B cell (primary cell): ENCODE data around the gene COBL. TPM values are rescaled to one million over a fixed set of nuclear protein-coding genes. Genes with fewer than 3 reads are reported as not detected.

Experiments used
- ATAC-seq: fragments of 200-7000 bp; cut with Tn5 transposase; one replicate; pipeline ENCODE4 v1.10.0; 2021; ENCODE audit warnings: low read depth, mild to moderate bottlenecking, moderate number of reproducible peaks, moderate library complexity
- CTCF ChIA-PET: fragments of 350-600 bp; sonication (Branson Sonifier 250); formaldehyde crosslinking; loops from one replicate; lab custom pipeline; 2021; ENCODE audit warnings: antibody characterized with exemption, inconsistent platforms; lab: Charles Lee
- POLR2A ChIA-PET: fragments of 350-600 bp; sonication (Branson Sonifier 250); formaldehyde crosslinking; loops from one replicate; lab custom pipeline; 2021; ENCODE audit warnings: antibody characterized with exemption; lab: Charles Lee
- DNase-seq: peaks from one replicate; pipeline ENCODE4 v3.0.0; 2013
- H2AFZ ChIP-seq: 2 replicates; pipeline ENCODE4 v1.6.1; 2012; ENCODE audit warnings: mild to moderate bottlenecking, low read depth, low read length; ENCODE audit not compliant: insufficient read depth, poor library complexity, severe bottlenecking
- H3K27ac ChIP-seq, 2 donors: 1 replicate in 1 of 2; 2 replicates in 1 of 2; pipeline ENCODE4 v1.5.1; 2012 to 2013; ENCODE audit warnings: low read length in 2 of 2, mild to moderate bottlenecking in 2 of 2, moderate library complexity in 1 of 2
- H3K27me3 ChIP-seq, 4 experiments: fragments of 200-600 bp in 1 of 4; sonication (generic) in 1 of 4; replicated peaks in 1 of 4; 1 replicate in 2 of 4; 2 replicates in 2 of 4; pipeline versions ENCODE4 v1.6.1 to v1.7.0; 2013 to 2016; ENCODE audit warnings: low read length in 3 of 4, mild to moderate bottlenecking in 2 of 4, mixed read lengths in 1 of 4, moderate library complexity in 1 of 4; ENCODE audit not compliant: insufficient read depth in 4 of 4, control insufficient read depth in 3 of 4; ENCODE audit errors: control extremely low read depth in 1 of 4
- H3K36me3 ChIP-seq, 2 experiments: replicated peaks in 1 of 2; 1 replicate in 1 of 2; 2 replicates in 1 of 2; pipeline versions ENCODE4 v1.6.1 to v1.7.1; 2013; ENCODE audit warnings: low read length in 1 of 2; ENCODE audit not compliant: insufficient read depth in 2 of 2, control insufficient read depth in 1 of 2; ENCODE audit errors: control extremely low read depth in 1 of 2, extremely low read depth in 1 of 2
- H3K4me1 ChIP-seq, 2 donors: fragments of 200-600 bp in 1 of 2; sonication (generic) in 1 of 2; 1 replicate in 1 of 2; 2 replicates in 1 of 2; pipeline versions ENCODE4 v1.5.1 to v1.6.1; 2013 to 2017; ENCODE audit warnings: low read length in 2 of 2; ENCODE audit not compliant: control insufficient read depth in 2 of 2, insufficient read depth in 2 of 2
- H3K4me2 ChIP-seq: replicated peaks from 2 replicates; pipeline ENCODE3; 2012; ENCODE audit warnings: mild to moderate bottlenecking, low read depth, low read length; ENCODE audit not compliant: poor library complexity, severe bottlenecking
- H3K4me3 ChIP-seq, 5 experiments: fragments of 200-600 bp in 1 of 5; sonication (generic) in 1 of 5; 1 replicate in 3 of 5; 2 replicates in 2 of 5; pipeline versions ENCODE4 v1.5.1 to v1.7.0; 2011 to 2016; ENCODE audit warnings: low read length in 4 of 5, mild to moderate bottlenecking in 4 of 5, low read depth in 2 of 5, control low read depth in 1 of 5, moderate library complexity in 1 of 5; ENCODE audit not compliant: insufficient read depth in 1 of 5; ENCODE audit errors: control extremely low read depth in 1 of 5, extremely low read depth in 1 of 5
- H3K79me2 ChIP-seq: fragments of 200-600 bp; sonication (generic); one replicate; pipeline ENCODE4 v1.6.0; 2016; ENCODE audit warnings: low read length; ENCODE audit not compliant: control insufficient read depth, insufficient read depth
- H3K9ac ChIP-seq: fragments of 200-600 bp; sonication (generic); 2 replicates; pipeline ENCODE4 v1.6.1; 2017; ENCODE audit warnings: mild to moderate bottlenecking, low read length, moderate library complexity
- H3K9me3 ChIP-seq, 3 donors: one replicate each; pipeline versions ENCODE4 v1.6.1 to v1.7.1; 2013; ENCODE audit warnings: low read length in 2 of 3; ENCODE audit not compliant: control insufficient read depth in 2 of 3, insufficient read depth in 1 of 3; ENCODE audit errors: control extremely low read depth in 1 of 3
- H4K20me1 ChIP-seq: 2 replicates; pipeline ENCODE4 v1.6.0; 2012; ENCODE audit warnings: mild to moderate bottlenecking, low read length; ENCODE audit not compliant: insufficient read depth, control insufficient read depth, poor library complexity, severe bottlenecking
- H3K27ac Mint-ChIP-seq: one replicate; pipeline ENCODE4 v1.8.0; 2021; ENCODE audit warnings: mixed read lengths
- H3K27me3 Mint-ChIP-seq: one replicate; pipeline ENCODE4 v1.8.0; 2021; ENCODE audit warnings: mixed read lengths
- H3K4me1 Mint-ChIP-seq: one replicate; pipeline ENCODE4 v1.8.0; 2021; ENCODE audit warnings: mixed read lengths
- H3K4me3 Mint-ChIP-seq: one replicate; pipeline ENCODE4 v1.8.0; 2021; ENCODE audit warnings: mixed read lengths
- H3K9me3 Mint-ChIP-seq: one replicate; pipeline ENCODE4 v1.8.0; 2022; ENCODE audit warnings: mixed read lengths; ENCODE audit not compliant: insufficient read depth
- CTCF ChIP-seq: fragments of 200-600 bp; IDR thresholded peaks from one replicate; pipeline ENCODE4 v1.8.0; 2022; ENCODE audit warnings: antibody characterized with exemption, mild to moderate bottlenecking
- EZH2 ChIP-seq: IDR thresholded peaks from 2 replicates; pipeline ENCODE4 v1.6.1; 2012; ENCODE audit warnings: borderline replicate concordance, low read depth, mild to moderate bottlenecking, moderate library complexity, low read length; ENCODE audit not compliant: insufficient read depth, poor library complexity, severe bottlenecking
- WGBS: methylation state at CpG from one replicate; pipeline ENCODE4 v1.1.5; 2013; ENCODE audit warnings: missing lambda C conversion rate; ENCODE audit not compliant: insufficient coverage; 5-methylcytosine and 5-hydroxymethylcytosine counted together
- intact Hi-C: fragments of 100-400 bp; cut with micrococcal nuclease; formaldehyde crosslinking; loops from one replicate; pipeline ENCODE4 v1.10.0; 2022
- polyA plus RNA-seq: library from polyadenylated mRNA; depleted of rRNA; stranded (reverse); fragments of >200 nt; gene quantifications from 2 replicates; pipeline ENCODE4 v1.2.3, GENCODE V29; 2012
- total RNA-seq, 2 donors: library from RNA; stranded (reverse); fragments of 120-200 nt in 1 of 2; gene quantifications; 1 replicate in 1 of 2; 2 replicates in 1 of 2; pipeline versions ENCODE4 v1.2.3 to v1.2.4, GENCODE V29; 2013 to 2022

COBL gene
- total and polyA plus RNA-seq, 2 donors (not counting 1 experiment from before 2014, with no cell fraction given), result not detected

GRCh38 chr7:51058764-51059163 is 257.8 kb downstream of the COBL start:
- Histone ChIP-seq H3K4me3 (no peak overlapping the region), H3K9ac (no peak overlapping the region), H3K27me3 (no peaks in the 10 kb centered on the region), H4K20me1 (no peaks in the 10 kb centered on the region), H2AFZ (no peak overlapping the region), H3K27ac (no peak overlapping the region), H3K4me1 (no peaks in the 10 kb centered on the region), H3K36me3 (no peaks in the 10 kb centered on the region), H3K4me2 (no peak overlapping the region), H3K9me3 (no peaks in the 10 kb centered on the region), H3K79me2 (no peaks in the 10 kb centered on the region)
- intact Hi-C loops, result no loop called here
- Mint-ChIP-seq H3K4me3 (no peak overlapping the region), H3K27ac (no peak overlapping the region), H3K9me3 (no peaks in the 10 kb centered on the region), H3K4me1 (no peaks in the 10 kb centered on the region), H3K27me3 (no peaks in the 10 kb centered on the region)
- WGBS, result 99% methylated on average over 8 of the region's 12 CpGs
- no peak for TF ChIP-seq EZH2
- no peak for TF ChIP-seq CTCF
- POLR2A ChIA-PET, result no interaction called here
- CTCF ChIA-PET, result no interaction called here
- no peak for ATAC-seq
- no peak for DNase-seq

GRCh38 chr7:51055039-51055840 is 261.4 kb downstream of the COBL start:
- Histone ChIP-seq H3K4me1 (no peaks in the 10 kb centered on the region), H2AFZ (no peak overlapping the region), H4K20me1 (no peaks in the 10 kb centered on the region), H3K9ac (no peak overlapping the region), H3K9me3 (no peaks in the 10 kb centered on the region), H3K4me2 (no peak overlapping the region), H3K79me2 (no peaks in the 10 kb centered on the region), H3K36me3 (no peaks in the 10 kb centered on the region), H3K27ac (no peak overlapping the region), H3K4me3 (no peak overlapping the region), H3K27me3 (no peaks in the 10 kb centered on the region)
- POLR2A ChIA-PET, result no interaction called here
- Mint-ChIP-seq H3K9me3 (no peaks in the 10 kb centered on the region), H3K4me3 (no peak overlapping the region), H3K27ac (no peak overlapping the region), H3K4me1 (no peaks in the 10 kb centered on the region), H3K27me3 (no peaks in the 10 kb centered on the region)
- WGBS, result 94% methylated on average over 19 of the region's 22 CpGs
- no peak for DNase-seq
- no peak for ATAC-seq
- intact Hi-C loops, result no loop called here
- CTCF ChIA-PET, result interaction anchor here (0.6 kb wide), 1 partner anchor 962 kb away, joined by 3 read pairs; no protein-coding TSS in a partner anchor
- TF ChIP-seq EZH2 (no peak), CTCF (no peak)
